Liver (tissue), 3 donors: ENCODE results near the gene BCAR3.

Experiments used
- EGR1 ChIP-seq, 2 donors: IDR thresholded peaks; 2 replicates each; pipeline ENCODE4 v1.6.1; 2016 to 2018; ENCODE audit warnings: antibody characterized with exemption in 2 of 2, low read depth in 2 of 2
- FOXA1 ChIP-seq: IDR thresholded peaks from 2 replicates; pipeline ENCODE4 v1.6.1; 2016; ENCODE audit warnings: antibody characterized with exemption
- GABPA ChIP-seq, 2 donors: IDR thresholded peaks in 1 of 2; conservative IDR thresholded peaks in 1 of 2; 2 replicates each; pipeline ENCODE4 v1.6.1; 2016; ENCODE audit warnings: antibody characterized with exemption in 2 of 2, mild to moderate bottlenecking in 1 of 2, moderate library complexity in 1 of 2
- HNF4A ChIP-seq, 2 donors: conservative IDR thresholded peaks; 2 replicates each; pipeline ENCODE4 v1.6.1; 2016; ENCODE audit warnings: antibody characterized with exemption in 2 of 2, mild to moderate bottlenecking in 2 of 2
- JUND ChIP-seq, 2 donors: IDR thresholded peaks; 2 replicates each; pipeline ENCODE4 v1.6.1; 2016; ENCODE audit warnings: antibody characterized with exemption in 2 of 2
- RAD21 ChIP-seq, 2 donors: IDR thresholded peaks; 2 replicates each; pipeline ENCODE4 v1.6.1; 2016; ENCODE audit warnings: antibody characterized with exemption in 2 of 2, mild to moderate bottlenecking in 2 of 2
- RXRA ChIP-seq, 2 donors: IDR thresholded peaks; 2 replicates each; pipeline ENCODE4 v1.6.1; 2017 to 2018; ENCODE audit warnings: antibody characterized with exemption in 2 of 2, mild to moderate bottlenecking in 1 of 2
- SP1 ChIP-seq: IDR thresholded peaks from 2 replicates; pipeline ENCODE4 v1.6.1; 2018; ENCODE audit warnings: antibody characterized with exemption, mild to moderate bottlenecking
- TAF1 ChIP-seq: conservative IDR thresholded peaks from 2 replicates; pipeline ENCODE4 v1.6.1; 2016; ENCODE audit warnings: antibody characterized with exemption, mild to moderate bottlenecking
- TF ChIP-seq, protein P1 (sequence below): fragments of 150-350 bp; IDR thresholded peaks from 2 replicates; pipeline ENCODE4 v1.5.1; 2017; ENCODE audit warnings: improper control_type of control experiment, low read depth, low read length; ENCODE audit not compliant: missing input control
- TF ChIP-seq, protein P2 (sequence below): IDR thresholded peaks from 2 replicates; pipeline ENCODE4 v1.6.1; 2016; ENCODE audit warnings: antibody characterized with exemption
- TF ChIP-seq, protein P3 (sequence below): IDR thresholded peaks from 2 replicates; pipeline ENCODE4 v1.6.1; 2016; ENCODE audit warnings: antibody characterized with exemption
- TF ChIP-seq, protein P4 (sequence below): IDR thresholded peaks from 2 replicates; pipeline ENCODE4 v1.6.1; 2016; ENCODE audit warnings: antibody characterized with exemption
- donor health status: healthy.
- donor health status: healthy.

DNA sequence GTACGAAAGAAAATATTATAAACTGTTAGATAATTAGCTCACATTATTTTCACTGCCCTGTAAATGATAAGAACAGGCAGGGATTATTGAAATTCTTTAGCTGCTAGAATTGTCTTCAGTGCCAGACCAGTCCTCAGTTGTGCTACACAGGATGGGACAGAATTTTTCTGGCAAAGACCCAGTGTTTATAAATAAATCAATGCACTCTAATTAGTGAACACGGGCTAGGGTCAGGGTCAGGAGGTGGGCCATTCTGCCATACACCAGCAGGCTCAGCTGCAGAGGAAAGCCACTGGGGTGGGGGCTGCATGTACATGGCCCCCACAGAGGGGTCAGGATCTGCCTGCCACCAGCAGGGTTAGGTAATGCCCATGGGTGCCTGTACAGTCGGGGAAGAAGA is 6.4 kb downstream of the BCAR3 start:
- TF ChIP-seq JUND (IDR thresholded peaks at IDR 0.05) = no peak
- no peak for TF ChIP-seq SP1
- TF ChIP-seq, protein P1, sequence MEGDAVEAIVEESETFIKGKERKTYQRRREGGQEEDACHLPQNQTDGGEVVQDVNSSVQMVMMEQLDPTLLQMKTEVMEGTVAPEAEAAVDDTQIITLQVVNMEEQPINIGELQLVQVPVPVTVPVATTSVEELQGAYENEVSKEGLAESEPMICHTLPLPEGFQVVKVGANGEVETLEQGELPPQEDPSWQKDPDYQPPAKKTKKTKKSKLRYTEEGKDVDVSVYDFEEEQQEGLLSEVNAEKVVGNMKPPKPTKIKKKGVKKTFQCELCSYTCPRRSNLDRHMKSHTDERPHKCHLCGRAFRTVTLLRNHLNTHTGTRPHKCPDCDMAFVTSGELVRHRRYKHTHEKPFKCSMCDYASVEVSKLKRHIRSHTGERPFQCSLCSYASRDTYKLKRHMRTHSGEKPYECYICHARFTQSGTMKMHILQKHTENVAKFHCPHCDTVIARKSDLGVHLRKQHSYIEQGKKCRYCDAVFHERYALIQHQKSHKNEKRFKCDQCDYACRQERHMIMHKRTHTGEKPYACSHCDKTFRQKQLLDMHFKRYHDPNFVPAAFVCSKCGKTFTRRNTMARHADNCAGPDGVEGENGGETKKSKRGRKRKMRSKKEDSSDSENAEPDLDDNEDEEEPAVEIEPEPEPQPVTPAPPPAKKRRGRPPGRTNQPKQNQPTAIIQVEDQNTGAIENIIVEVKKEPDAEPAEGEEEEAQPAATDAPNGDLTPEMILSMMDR = no peak
- no peak for TF ChIP-seq HNF4A (conservative IDR thresholded peaks at IDR 0.05)
- no peak for TF ChIP-seq FOXA1
- TF ChIP-seq, protein P2, sequence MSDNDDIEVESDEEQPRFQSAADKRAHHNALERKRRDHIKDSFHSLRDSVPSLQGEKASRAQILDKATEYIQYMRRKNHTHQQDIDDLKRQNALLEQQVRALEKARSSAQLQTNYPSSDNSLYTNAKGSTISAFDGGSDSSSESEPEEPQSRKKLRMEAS = no peak
- TF ChIP-seq EGR1 (IDR thresholded peaks at IDR 0.05; ENCODE audit: low read depth in 2 of 2) = no peak
- no peak for TF ChIP-seq RXRA (IDR thresholded peaks at IDR 0.05)
- no peak for TF ChIP-seq TAF1
- TF ChIP-seq, protein P3, sequence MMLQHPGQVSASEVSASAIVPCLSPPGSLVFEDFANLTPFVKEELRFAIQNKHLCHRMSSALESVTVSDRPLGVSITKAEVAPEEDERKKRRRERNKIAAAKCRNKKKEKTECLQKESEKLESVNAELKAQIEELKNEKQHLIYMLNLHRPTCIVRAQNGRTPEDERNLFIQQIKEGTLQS = no peak
- no peak for TF ChIP-seq GABPA (IDR thresholded peaks at IDR 0.05 in 1 of 2, conservative IDR thresholded peaks at IDR 0.05 in 1 of 2)
- TF ChIP-seq RAD21 (IDR thresholded peaks at IDR 0.05) = no peak
- TF ChIP-seq, protein P4, sequence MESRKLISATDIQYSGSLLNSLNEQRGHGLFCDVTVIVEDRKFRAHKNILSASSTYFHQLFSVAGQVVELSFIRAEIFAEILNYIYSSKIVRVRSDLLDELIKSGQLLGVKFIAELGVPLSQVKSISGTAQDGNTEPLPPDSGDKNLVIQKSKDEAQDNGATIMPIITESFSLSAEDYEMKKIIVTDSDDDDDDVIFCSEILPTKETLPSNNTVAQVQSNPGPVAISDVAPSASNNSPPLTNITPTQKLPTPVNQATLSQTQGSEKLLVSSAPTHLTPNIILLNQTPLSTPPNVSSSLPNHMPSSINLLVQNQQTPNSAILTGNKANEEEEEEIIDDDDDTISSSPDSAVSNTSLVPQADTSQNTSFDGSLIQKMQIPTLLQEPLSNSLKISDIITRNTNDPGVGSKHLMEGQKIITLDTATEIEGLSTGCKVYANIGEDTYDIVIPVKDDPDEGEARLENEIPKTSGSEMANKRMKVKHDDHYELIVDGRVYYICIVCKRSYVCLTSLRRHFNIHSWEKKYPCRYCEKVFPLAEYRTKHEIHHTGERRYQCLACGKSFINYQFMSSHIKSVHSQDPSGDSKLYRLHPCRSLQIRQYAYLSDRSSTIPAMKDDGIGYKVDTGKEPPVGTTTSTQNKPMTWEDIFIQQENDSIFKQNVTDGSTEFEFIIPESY = no peak
